Epithelial cell of esophagus (primary cell): ENCODE measurements around the gene ZYX.

Experiments
- DNase-seq: peaks from one replicate; pipeline ENCODE4 v3.0.0; 2010; ENCODE audit warnings: low read depth
- H3K4me3 ChIP-seq: 2 replicates; pipeline ENCODE4 v1.5.1; 2011; ENCODE audit warnings: mild to moderate bottlenecking, low read length, control low read depth
- CTCF ChIP-seq: IDR thresholded peaks from 2 replicates; pipeline ENCODE4 v1.5.1; 2011; ENCODE audit warnings: low read depth, mild to moderate bottlenecking, low read length, control low read depth, inconsistent platforms; ENCODE audit not compliant: insufficient read depth; ENCODE audit errors: missing control alignments

ZYX gene

DNA sequence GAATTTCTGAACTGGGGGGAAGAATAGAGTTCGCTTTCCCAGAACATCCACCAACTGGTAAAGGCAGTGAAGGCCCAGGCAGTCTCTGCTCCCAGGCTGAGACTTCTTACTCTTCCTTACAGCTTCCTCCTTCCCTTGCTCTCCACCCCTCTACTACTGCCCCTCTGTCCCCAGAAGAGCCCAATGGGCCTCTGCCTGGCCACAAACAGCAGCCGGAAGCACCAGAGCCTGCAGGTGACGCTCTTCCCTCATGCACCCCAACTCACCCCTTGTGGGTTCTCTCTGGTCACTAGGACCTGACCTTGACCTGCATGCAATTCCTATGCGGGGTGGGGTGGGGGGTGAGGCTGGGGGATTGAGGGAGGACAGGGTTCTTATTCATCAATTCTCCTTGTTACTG is 35.1 kb upstream of the ZYX start:
- no peak overlapping the region for H3K4me3 ChIP-seq
- TF ChIP-seq CTCF, result no peak
- DNase-seq, result no peak

DNA sequence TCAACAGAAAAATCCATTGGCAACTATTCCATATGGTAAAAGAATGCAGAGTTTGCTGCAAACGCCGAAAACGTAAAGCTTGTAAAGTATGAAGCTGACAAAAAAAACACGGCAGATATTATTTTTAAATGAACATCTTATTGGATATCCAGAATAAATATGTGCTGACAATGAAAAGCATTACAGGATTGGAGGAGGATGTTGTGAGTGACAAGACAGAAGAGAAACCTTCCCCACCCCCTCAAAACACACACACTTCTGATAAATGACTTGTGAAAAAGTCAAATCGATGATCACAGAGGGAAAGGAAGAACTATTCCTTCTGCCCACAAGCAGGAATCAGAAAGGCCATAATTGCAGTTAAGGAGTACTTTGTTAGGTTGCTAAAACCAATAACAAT is 33.2 kb upstream of the ZYX start:
- H3K4me3 ChIP-seq, result no peak overlapping the region
- DNase-seq, result no peak
- TF ChIP-seq CTCF, result no peak

- no peak for TF ChIP-seq CTCF
- no peak overlapping the region for H3K4me3 ChIP-seq
- DNase-seq, result no peak
These were observed 30.1 kb upstream of the ZYX start for GRCh38 chr7:143351060-143351459.

- TF ChIP-seq CTCF, result no peak
- no peak overlapping the region for H3K4me3 ChIP-seq
- DNase-seq, result no peak
These were observed 29.6 kb upstream of the ZYX start for GRCh38 chr7:143351574-143351973.

- H3K4me3 ChIP-seq, result no peak overlapping the region
- no peak for TF ChIP-seq CTCF
- no peak for DNase-seq
These were observed 28.6 kb upstream of the ZYX start for GRCh38 chr7:143352531-143353002.

DNA sequence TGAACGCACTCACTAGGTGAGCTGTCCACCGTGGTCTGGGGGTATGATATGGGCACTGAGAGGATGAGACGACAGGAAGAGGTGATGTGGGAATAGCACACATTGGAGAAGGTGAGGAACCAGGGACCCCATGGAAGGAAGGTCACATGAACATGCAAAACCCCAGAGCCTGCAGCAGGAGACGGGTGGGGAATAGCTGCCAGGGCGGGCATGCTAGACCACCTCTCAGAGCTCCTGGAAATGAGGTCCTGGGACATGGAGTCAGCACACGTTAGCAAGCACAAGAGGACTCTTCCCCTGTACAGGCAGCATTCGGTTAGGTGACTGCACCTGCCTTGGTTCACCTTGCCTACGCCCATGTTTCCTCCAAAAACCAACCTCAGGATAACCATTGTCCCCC is 26.8 kb upstream of the ZYX start:
- TF ChIP-seq CTCF, result no peak
- DNase-seq, result no peak
- no peak overlapping the region for H3K4me3 ChIP-seq

- no peak for TF ChIP-seq CTCF
- no peak for DNase-seq
- no peak overlapping the region for H3K4me3 ChIP-seq
These were observed 26.2 kb upstream of the ZYX start for GRCh38 chr7:143354965-143355364.
